Measurements from ENCODE around the gene ANAPC10. TPM values are rescaled to one million over a fixed set of nuclear protein-coding genes. Genes with fewer than 3 reads are reported as not detected.
"Not testable (repeated sequence)": the region's sequence is repeated elsewhere in the genome, so short reads cannot be mapped to it uniquely, and the experiment has no call there.

Gene ANAPC10
- 18.9 TPM for polyA plus RNA-seq (2012; ENCODE audit: insufficient read depth, insufficient read length, low read depth)

GRCh38 chr4:145097821-145098674, at the start of gene ANAPC10, which contains the start of gene ABCE1:
TSS of gene ANAPC10 (minus strand) at chr4:145098196. CDS start at chr4:145096099, 2,097 bp downstream.
TSS of gene ABCE1 (plus strand) at chr4:145098311. CDS start at chr4:145104413, 6,102 bp downstream.
- no peaks in the 10 kb centered on the region for H3K27me3 ChIP-seq
- no peaks in the 10 kb centered on the region for H3K9me3 ChIP-seq
- H3K4me1 ChIP-seq, result no peaks in the 10 kb centered on the region
- no peak; the same call in 1 of the 2 replicates for TF ChIP-seq CTCF (IDR thresholded peaks at IDR 0.05; ENCODE audit: low read depth, low read length)
- peaks cover 20% of the 10 kb centered on the region for H3K36me3 ChIP-seq
- peak within 1 kb of the TSS; percentile 93 for H3K4me3 ChIP-seq (ENCODE audit: low read depth, low read length)
- peak; percentile 97 for DNase-seq

- not testable (repeated sequence) for DNase-seq; H3K27me3 ChIP-seq; H3K4me1 ChIP-seq; H3K9me3 ChIP-seq; H3K4me3 ChIP-seq (ENCODE audit: low read depth, low read length)
- H3K36me3 ChIP-seq, result peaks cover 40% of the 10 kb centered on the region
These were observed 38.2 kb upstream of the ANAPC10 start for GRCh38 chr4:145136219-145136618.

- H3K4me1 ChIP-seq, result no peaks in the 10 kb centered on the region
- peaks cover 35% of the 10 kb centered on the region for H3K36me3 ChIP-seq
- H3K27me3 ChIP-seq, result no peaks in the 10 kb centered on the region
- H3K9me3 ChIP-seq, result no peaks in the 10 kb centered on the region
- no peak for TF ChIP-seq CTCF (IDR thresholded peaks at IDR 0.05; ENCODE audit: low read depth, low read length)
- DNase-seq, result no peak
- H3K4me3 ChIP-seq (ENCODE audit: low read depth, low read length), result no peak overlapping the region
These were observed 34.6 kb upstream of the ANAPC10 start for GRCh38 chr4:145132511-145133098.

GRCh38 chr4:145131848-145132247, 33.9 kb upstream of the ANAPC10 start:
- Histone ChIP-seq H3K9me3 (no peaks in the 10 kb centered on the region), H3K4me1 (no peaks in the 10 kb centered on the region), H3K36me3 (peaks cover 41% of the 10 kb centered on the region), H3K27me3 (no peaks in the 10 kb centered on the region), H3K4me3 (ENCODE audit: low read depth, low read length) (no peak overlapping the region)
- no peak for DNase-seq
- TF ChIP-seq CTCF (IDR thresholded peaks at IDR 0.05; ENCODE audit: low read depth, low read length), result no peak

- TF ChIP-seq CTCF (IDR thresholded peaks at IDR 0.05; ENCODE audit: low read depth, low read length), result no peak
- H3K9me3 ChIP-seq, result no peaks in the 10 kb centered on the region
- H3K36me3 ChIP-seq, result peaks cover 50% of the 10 kb centered on the region
- DNase-seq, result no peak
- H3K4me3 ChIP-seq (ENCODE audit: low read depth, low read length), result no peak overlapping the region
- H3K4me1 ChIP-seq, result no peaks in the 10 kb centered on the region
- H3K27me3 ChIP-seq, result no peaks in the 10 kb centered on the region
These were observed 32.9 kb upstream of the ANAPC10 start for GRCh38 chr4:145130788-145131399.

GRCh38 chr4:145130130-145130529, 32.1 kb upstream of the ANAPC10 start:
- no peaks in the 10 kb centered on the region for H3K27me3 ChIP-seq

More at GRCh38 chr4:145130130-145130529, 32.1 kb upstream of the ANAPC10 start:
- Histone ChIP-seq H3K4me1 (no peaks in the 10 kb centered on the region), H3K36me3 (peaks cover 58% of the 10 kb centered on the region), H3K9me3 (no peaks in the 10 kb centered on the region), H3K4me3 (ENCODE audit: low read depth, low read length) (no peak overlapping the region)
- DNase-seq, result no peak
- no peak for TF ChIP-seq CTCF (IDR thresholded peaks at IDR 0.05; ENCODE audit: low read depth, low read length)
